GM12875 (cell line): ENCODE data around the gene DGKB.

Experiments
- H3K4me3 ChIP-seq: one replicate; pipeline ENCODE4 v1.5.1; 2011; ENCODE audit warnings: low read depth, low read length, control low read depth
- CTCF ChIP-seq: IDR thresholded peaks from 2 replicates; pipeline ENCODE4 v1.5.1; 2011; ENCODE audit warnings: low read depth, mild to moderate bottlenecking, control low read depth, inconsistent platforms, low read length, moderate library complexity, borderline replicate concordance; ENCODE audit not compliant: insufficient read depth

Gene DGKB

GRCh38 chr7:14894826-14895225 is 7.7 kb downstream of the DGKB start:
- no peak overlapping the region for H3K4me3 ChIP-seq
- TF ChIP-seq CTCF = no peak

GRCh38 chr7:14892961-14893360 is 9.6 kb downstream of the DGKB start:
- no peak overlapping the region for H3K4me3 ChIP-seq
- TF ChIP-seq CTCF = no peak

- no peak overlapping the region for H3K4me3 ChIP-seq
- TF ChIP-seq CTCF = no peak
Observed at GRCh38 chr7:14891289-14891688, 11.3 kb downstream of the DGKB start.

GRCh38 chr7:14888962-14889361 is 13.6 kb downstream of the DGKB start:
- no peak for TF ChIP-seq CTCF
- H3K4me3 ChIP-seq = no peak overlapping the region

GRCh38 chr7:14886533-14886932 is 16.0 kb downstream of the DGKB start:
- TF ChIP-seq CTCF = no peak
- H3K4me3 ChIP-seq = no peak overlapping the region

- H3K4me3 ChIP-seq = no peak overlapping the region
- no peak for TF ChIP-seq CTCF
Observed at GRCh38 chr7:14875941-14876587, 26.5 kb downstream of the DGKB start.

GRCh38 chr7:14871880-14872279 is 30.7 kb downstream of the DGKB start:
- TF ChIP-seq CTCF = no peak
- no peak overlapping the region for H3K4me3 ChIP-seq
